GM12801 (cell line): ENCODE measurements around the gene SGPL1.

Experiments used
- TF ChIP-seq, protein P1 (sequence below): IDR thresholded peaks from one replicate; pipeline ENCODE4 v1.5.1; 2011; ENCODE audit warnings: control low read depth; ENCODE audit not compliant: insufficient read length; ENCODE audit errors: extremely low read depth

SGPL1 gene

DNA sequence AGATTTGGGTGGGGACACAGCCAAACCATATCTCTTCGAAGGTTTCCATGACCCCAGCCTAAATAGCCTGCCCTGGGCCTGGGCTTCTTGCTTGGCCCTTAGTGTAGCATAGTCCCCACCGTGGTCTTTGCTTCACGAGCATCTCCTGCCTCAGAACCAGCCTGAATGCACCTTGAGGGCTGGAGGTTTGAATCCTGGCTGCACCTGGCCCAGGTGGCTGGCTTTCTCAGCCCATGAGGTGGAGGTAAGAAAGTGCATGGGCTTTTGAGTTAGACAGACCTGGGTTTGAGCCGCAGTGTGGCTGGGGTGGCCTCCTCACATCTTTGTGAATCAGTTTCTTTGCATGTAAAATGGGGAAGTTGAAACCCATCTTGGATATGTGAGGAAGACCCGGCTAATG is 96.8 kb downstream of the SGPL1 start:
- TF ChIP-seq, protein P1, sequence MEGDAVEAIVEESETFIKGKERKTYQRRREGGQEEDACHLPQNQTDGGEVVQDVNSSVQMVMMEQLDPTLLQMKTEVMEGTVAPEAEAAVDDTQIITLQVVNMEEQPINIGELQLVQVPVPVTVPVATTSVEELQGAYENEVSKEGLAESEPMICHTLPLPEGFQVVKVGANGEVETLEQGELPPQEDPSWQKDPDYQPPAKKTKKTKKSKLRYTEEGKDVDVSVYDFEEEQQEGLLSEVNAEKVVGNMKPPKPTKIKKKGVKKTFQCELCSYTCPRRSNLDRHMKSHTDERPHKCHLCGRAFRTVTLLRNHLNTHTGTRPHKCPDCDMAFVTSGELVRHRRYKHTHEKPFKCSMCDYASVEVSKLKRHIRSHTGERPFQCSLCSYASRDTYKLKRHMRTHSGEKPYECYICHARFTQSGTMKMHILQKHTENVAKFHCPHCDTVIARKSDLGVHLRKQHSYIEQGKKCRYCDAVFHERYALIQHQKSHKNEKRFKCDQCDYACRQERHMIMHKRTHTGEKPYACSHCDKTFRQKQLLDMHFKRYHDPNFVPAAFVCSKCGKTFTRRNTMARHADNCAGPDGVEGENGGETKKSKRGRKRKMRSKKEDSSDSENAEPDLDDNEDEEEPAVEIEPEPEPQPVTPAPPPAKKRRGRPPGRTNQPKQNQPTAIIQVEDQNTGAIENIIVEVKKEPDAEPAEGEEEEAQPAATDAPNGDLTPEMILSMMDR: no peak

DNA sequence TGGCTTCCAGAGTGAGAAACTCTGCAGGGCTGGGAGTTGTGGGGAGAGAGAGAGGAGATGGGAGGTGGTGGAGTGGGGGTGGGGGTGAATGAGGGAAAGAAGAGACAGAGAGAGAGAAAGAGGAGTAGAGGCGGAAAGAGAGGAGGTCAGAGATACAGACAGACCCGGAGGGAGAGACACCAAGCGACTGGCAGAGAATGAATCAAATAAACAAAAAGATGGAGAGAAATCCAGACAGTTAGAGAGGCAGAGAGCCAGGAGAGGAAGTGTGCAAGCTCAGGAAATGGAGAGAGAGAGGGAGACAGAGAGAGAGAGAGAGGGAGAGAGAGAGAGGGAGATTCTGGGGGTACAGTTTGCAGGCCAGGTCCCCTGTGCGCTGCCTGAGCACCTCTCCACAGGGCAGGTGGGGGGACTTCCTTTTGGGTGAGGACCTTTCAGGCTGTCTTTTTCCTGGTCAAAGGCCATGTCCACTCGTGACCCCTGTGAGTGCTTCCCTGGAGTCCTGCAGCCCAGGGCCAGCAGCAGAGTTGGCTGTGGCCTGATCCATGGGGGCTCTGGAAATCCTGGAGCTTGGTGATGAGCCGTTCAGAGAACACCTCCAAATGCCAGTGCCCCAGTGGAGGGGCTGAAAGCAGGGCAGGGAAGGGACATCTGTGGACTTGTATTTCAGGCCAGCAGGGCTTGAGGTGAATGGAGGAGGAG is 97.6 kb downstream of the SGPL1 start:
- TF ChIP-seq, protein P1: no peak

DNA sequence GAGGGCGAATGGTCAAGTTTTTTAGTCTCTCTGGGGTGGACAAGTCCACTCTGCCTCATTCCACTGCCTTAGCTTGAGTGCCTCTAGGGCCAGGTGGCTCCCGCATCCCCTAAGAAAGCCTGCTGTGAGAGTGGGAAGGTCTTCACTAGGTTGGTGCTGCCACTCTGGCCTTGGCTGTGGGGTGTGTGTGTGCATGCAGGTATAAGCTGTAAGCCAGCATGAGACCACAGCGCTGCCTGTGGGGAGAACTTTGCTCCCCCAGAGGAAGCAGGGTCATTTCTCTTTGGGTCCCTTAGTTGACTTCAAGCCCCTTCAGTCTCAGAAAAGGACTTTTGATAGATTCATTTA is 98.1 kb downstream of the SGPL1 start:
- TF ChIP-seq, protein P1: no peak

DNA sequence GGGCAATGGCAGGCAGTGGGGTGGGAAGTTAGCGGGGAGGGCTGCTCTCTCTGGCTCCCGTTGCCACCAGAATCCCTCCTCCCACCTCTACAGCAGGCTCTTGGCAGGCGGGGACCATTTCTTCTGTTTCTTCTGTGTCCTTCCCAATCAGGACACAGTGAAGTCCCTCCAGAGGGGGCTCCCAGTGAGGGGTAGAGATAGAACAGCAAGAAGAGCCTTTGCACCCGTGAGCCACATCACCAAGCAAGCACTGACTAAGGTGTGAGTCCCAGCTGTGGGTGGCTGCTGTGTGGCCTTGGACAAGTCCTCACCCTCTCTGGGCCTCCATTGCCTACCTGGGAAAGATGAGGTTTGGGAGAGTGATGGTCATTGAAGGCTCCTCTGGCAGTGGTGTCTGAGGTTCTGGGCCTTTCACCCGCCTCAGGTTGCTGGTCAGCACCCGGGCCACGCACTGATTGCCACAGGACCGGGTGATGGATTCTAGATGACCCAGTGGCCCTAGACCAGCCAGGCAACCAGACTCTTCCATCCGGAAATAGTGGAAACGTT is 98.6 kb downstream of the SGPL1 start:
- TF ChIP-seq, protein P1: no peak

DNA sequence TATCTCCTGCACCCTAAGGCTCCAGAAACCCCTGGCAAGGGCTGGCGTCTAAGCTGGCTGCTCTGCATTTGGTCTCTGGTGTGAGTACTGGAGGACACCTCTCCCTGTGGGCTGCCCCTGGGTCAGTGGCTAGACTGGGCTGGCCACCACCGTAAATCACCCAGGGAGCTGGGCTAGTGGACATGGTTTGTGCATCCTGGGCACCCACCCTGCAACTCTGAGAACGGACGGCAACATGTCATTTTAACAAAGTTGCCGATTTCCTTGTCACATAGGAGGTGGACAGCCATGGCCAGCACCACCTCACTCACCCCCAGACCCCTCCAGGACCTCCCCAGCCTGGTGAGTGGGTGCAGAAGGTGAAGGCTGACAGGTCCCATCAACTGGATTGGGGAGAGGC is 99.5 kb downstream of the SGPL1 start:
- TF ChIP-seq, protein P1: no peak

DNA sequence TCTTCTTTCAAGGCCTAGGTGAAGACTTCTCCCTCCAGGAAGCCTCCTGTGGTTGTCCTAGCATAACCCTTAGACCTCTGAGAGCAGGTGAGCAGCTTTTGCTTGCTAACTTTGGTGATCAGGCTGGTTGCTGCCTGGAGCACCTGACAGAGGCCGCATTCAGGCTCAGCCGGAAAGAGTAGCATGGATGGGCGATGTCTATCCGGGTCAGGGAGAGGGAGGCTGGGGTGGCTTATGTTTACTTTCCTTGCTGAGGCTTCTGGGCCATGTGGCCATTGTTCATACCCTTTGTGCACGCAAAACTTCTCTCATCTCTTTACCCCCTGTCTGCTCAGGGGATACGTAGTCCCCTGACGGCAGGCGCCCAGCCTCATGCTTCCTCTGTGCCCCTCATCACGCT is 100.1 kb downstream of the SGPL1 start:
- TF ChIP-seq, protein P1: no peak

DNA sequence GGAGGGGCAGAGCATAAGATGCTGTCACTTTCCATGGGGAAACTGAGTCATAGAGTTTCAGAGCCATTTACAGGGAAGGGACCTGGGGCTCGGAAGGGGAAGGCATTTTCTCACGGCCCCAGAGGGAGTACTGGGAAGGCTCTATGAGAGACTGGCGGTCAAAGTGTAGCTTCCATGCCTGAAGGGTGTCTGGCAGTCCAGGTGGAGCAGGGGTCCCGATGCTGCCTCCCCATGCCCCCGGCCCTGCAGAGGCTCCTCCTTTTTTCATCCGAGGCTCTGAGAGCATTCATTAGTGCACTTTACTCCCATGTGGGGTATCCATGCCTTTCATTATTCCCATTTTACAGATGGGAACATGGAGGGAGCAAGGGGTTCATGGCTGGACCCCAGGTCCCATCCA is 100.5 kb downstream of the SGPL1 start:
- TF ChIP-seq, protein P1: no peak

DNA sequence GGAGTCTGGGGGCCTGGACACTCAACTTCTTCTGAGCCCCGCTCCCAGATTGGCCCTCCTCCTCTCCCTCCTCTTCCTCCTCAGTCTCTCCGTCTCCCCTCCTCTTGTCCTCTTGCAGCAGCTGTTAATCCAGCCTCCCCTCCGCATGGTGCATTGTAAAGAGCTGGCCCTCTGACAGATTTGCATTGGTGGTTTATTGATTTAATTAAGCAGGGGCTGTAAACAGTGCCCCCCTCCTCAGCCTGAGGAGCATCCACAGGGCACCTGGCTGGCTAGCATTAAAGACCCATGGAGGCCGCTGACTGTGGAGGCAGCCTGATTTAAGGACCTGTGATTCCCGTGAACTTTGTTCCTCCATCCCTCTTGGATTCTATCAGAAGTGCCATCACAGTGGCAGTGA is 101.5 kb downstream of the SGPL1 start:
- TF ChIP-seq, protein P1: no peak
